GM12864 (cell line): Measurements from ENCODE around the gene PCDH9.

Experiments used
- DNase-seq: peaks from one replicate; pipeline ENCODE4 v3.0.0-alpha.2; 2011; ENCODE audit warnings: low read depth
- H3K4me3 ChIP-seq: 2 replicates; pipeline ENCODE4 v1.5.1; 2011; ENCODE audit warnings: mild to moderate bottlenecking, low read depth, low read length, control low read depth
- TF ChIP-seq, protein P1 (sequence below): IDR thresholded peaks from 2 replicates; pipeline ENCODE4 v1.5.1; 2011; ENCODE audit warnings: low read depth, mild to moderate bottlenecking, moderate library complexity, low read length, control low read depth, inconsistent platforms; ENCODE audit errors: missing control alignments

Gene PCDH9

GRCh38 chr13:66459634-66460033 is 770.5 kb downstream of the PCDH9 start:
- no peak for DNase-seq
- no peak overlapping the region for H3K4me3 ChIP-seq
- TF ChIP-seq, protein P1, sequence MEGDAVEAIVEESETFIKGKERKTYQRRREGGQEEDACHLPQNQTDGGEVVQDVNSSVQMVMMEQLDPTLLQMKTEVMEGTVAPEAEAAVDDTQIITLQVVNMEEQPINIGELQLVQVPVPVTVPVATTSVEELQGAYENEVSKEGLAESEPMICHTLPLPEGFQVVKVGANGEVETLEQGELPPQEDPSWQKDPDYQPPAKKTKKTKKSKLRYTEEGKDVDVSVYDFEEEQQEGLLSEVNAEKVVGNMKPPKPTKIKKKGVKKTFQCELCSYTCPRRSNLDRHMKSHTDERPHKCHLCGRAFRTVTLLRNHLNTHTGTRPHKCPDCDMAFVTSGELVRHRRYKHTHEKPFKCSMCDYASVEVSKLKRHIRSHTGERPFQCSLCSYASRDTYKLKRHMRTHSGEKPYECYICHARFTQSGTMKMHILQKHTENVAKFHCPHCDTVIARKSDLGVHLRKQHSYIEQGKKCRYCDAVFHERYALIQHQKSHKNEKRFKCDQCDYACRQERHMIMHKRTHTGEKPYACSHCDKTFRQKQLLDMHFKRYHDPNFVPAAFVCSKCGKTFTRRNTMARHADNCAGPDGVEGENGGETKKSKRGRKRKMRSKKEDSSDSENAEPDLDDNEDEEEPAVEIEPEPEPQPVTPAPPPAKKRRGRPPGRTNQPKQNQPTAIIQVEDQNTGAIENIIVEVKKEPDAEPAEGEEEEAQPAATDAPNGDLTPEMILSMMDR, result no peak

DNA sequence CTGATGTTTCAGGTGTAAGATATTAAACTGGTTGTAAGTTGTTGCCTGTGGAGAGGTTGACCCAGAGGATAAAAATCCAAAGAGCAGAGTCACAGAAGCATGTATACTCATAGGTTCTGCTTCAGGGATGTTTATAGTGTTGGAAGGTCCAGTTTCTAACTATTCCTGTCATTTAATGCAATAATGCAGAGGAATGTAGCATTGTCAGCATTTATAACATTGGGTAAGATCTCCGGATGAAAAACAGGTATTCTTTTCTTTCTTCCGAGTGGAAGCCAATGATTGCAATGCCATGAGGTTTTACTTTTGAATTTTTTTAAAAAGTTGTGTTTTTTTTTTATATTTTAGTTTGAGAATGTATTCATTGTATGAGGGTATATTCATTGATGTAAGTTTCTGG is 771.0 kb downstream of the PCDH9 start:
- DNase-seq, result no peak
- H3K4me3 ChIP-seq, result no peak overlapping the region

DNA sequence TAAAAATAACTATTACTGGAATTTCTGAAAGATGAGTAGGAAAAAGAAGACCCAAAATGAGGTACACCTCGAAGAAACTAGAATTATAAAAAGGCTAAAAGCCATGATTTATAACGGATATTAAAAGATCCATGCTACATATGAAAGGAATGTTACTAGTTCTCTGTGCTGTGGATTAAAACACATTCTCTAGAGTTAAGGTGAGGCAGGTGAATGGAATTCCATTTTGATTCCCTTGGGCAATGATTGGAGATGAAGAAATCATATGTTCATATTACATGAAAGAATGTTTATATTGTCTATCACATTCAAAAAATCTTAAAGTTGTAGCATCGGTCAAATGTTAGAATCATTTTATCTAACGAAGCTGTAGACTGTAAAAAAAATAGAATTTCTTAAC is 783.7 kb downstream of the PCDH9 start:
- DNase-seq, result no peak
- TF ChIP-seq, protein P1, result no peak
- no peak overlapping the region for H3K4me3 ChIP-seq

More for the DNA sequence above, 771.0 kb downstream of the PCDH9 start:
- TF ChIP-seq, protein P1, result no peak

GRCh38 chr13:66443926-66444325 is 786.2 kb downstream of the PCDH9 start:
- TF ChIP-seq, protein P1, result no peak
- H3K4me3 ChIP-seq, result no peak overlapping the region
- no peak for DNase-seq

GRCh38 chr13:66440938-66441337 is 789.2 kb downstream of the PCDH9 start:
- no peak overlapping the region for H3K4me3 ChIP-seq
- DNase-seq, result no peak
- TF ChIP-seq, protein P1, result no peak

DNA sequence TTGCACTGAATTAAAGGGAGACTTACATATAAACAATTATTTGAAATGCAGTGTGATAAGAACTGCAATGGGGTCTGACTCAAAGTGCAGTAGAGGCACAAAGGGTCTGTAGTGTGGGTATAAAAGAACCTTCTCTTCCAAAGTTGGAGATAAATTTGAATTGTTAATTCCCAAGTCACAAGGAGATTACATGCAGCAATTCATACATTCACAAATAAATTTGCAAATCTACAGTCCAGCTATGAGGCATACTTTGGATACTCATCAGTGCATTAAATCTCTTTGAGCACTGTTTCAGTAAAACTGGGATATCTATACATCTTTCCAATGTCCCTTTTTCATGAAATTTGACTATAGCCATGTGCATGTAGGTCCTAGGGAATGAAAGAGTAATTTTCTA is 799.4 kb downstream of the PCDH9 start:
- no peak for DNase-seq
- no peak overlapping the region for H3K4me3 ChIP-seq
- TF ChIP-seq, protein P1, result no peak

DNA sequence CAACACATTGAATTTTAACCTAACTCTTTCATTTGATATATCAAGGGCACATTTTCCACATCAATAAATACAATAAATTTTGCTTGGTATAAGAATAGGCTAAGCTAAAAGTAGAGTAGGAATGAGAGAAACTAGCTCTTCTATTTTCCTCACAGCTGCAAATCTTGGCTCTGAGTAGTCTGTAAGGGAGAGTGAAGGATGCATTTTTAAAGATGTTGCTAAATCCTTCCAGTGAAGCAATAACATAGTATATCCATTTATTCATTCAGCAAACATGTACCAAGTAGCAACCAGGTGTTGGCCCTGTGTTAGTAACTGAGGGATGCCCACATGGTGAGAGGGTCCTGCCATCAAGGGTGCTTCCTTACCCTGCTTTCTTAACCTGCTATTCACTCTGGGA is 799.9 kb downstream of the PCDH9 start:
- DNase-seq, result no peak
- H3K4me3 ChIP-seq, result no peak overlapping the region
- TF ChIP-seq, protein P1, result no peak
